Lung microvascular endothelial cell (primary cell): ENCODE measurements around the gene PSMB4. TPM values are rescaled to one million over a fixed set of nuclear protein-coding genes. Genes with fewer than 3 reads are reported as not detected.
"Not testable (repeated sequence)": the region's sequence is repeated elsewhere in the genome, so short reads cannot be mapped to it uniquely, and the experiment has no call there.

ENCODE experiments used
- DNase-seq, 2 donors: peaks; one replicate each; pipeline versions ENCODE4 v3.0.0 to v3.0.0-alpha.2; 2010; ENCODE audit warnings: low read depth in 2 of 2
- total RNA-seq: library from RNA; depleted of rRNA; stranded (reverse); fragments of >200 nt; gene quantifications from 2 replicates; pipeline ENCODE4 v1.2.1, GENCODE V29; 2014

Gene PSMB4
- total RNA-seq, 1 donor from 2014 or later: 360 TPM

DNA sequence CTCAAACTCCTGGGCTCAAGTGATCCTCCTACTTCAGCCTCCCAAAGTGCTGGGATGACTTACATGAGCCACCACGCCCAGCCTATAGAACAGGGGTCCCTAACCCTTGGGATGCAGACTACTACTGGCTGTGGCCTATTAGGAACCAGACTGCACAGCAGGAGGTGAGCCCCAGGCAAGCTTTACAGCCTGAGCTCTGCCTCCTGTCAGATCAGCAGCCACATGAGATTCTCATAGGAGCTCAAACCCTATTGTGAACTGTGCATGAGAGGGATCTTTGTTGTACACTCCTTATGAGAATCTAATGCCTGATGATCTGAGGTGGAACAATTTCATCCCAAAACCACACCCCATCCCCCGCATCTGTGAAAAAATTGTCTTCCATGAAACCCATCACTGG is 13.4 kb upstream of the PSMB4 start:
- DNase-seq: no peak

DNA sequence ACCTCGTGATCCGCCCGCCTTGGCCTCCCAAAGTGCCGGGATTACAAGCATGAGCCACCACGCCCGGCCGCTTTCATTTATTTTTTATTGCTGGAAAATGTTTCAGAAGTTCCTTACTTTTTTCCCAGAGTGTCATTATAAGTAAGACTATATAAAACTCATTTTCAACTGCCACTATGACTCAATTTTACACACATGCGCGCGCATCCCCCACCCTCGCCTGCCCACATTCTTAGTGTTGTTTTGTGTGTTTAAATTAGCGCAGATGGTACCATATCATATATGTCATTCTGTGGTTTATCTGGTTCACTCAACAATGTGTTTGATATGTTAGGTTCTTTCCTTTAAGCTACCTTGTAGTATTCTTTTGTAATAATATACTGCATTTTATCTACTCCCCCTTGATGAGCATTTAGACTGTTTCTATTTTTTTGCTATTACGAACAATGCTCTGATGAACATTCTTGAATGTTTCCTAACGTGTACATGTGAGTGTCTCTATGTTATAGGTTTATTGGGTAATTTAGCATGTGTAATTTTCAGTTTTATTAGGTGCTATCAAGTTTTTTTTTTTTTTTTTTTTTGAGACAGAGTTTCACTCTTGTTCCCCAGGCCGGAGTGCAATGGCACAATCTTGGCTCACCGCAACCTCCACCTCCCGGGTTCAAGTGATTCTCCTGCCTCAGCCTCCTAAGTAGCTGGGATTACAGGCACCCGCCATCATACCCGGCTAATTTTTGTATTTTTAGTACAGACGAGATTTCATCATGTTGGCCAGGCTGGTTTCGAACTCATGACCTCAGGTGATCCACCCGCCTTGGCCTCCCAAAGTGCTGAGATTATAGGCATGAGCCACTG is 8.9 kb upstream of the PSMB4 start:
- not testable (repeated sequence) for DNase-seq

DNA sequence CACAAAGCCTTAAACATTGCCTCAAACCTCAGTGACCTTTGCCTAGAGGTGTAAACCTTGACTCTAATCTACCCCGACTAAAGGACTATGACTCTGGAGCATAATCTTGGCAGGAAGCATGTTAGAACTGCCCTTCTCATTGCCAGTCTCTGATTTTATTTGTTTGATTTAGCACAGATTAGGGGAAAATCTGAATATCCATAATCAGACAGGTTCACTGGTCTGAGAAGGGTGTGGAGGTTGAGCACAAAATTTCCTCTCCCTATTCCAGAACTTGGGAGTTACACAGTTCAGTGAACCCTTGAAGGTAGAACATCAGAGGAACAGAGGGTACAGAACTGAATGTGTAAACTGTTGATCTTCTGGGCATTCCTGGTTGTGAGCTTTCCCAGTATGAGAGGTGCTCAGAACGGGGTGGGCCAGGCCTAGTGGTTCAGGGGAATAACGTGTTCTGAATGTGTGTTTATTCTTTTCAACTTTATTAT is 8.3 kb upstream of the PSMB4 start:
- no peak for DNase-seq

DNA sequence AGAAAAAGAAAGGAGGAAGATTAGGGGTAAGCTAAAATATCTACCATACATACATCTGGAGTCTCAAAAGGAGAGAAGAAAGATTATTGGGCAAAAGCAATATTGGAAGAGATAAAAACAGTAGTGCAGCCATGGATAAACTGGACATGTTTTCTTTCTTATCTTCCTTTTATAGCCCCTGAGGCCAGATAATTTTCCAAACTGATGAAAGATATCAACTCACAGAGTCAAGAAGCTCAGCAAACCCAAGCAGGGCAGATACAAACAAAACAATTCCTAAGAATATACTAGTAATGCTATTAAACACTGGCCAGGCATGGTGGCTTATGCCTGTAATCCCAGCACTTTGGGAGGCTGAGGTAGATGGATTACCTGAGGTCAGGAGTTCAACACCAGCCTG is 5.8 kb upstream of the PSMB4 start:
- DNase-seq: no peak

GRCh38 chr1:151396265-151396664 is 3.1 kb upstream of the PSMB4 start:
- not testable (repeated sequence) for DNase-seq

DNA sequence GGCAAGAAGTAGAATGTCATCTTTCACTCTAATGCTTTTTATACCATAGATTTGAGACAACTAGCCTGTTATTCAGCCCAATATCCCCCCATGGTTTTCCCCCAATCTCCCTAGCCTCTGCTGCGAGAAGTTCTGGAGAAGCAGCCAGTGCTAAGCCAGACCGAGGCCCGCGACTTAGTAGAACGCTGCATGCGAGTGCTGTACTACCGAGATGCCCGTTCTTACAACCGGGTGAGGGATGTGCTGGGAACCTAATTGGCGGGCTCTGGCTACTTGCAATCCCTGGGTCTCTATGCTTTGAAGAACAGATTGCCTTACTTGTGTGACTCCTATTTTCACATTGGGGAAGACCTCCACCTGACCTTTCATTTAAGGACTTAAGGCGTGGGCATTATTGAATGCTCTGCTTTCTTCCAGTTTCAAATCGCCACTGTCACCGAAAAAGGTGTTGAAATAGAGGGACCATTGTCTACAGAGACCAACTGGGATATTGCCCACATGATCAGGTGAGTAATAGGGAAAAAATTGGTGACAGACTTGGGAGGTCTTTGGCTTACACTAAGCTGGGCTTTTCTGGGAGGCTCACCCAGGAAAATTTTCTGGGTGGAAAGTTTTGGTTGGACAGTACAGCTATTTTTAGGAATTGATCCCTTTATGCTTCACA is 1.9 kb downstream of the PSMB4 start:
- no peak for DNase-seq

GRCh38 chr1:151401860-151402259 is 2.5 kb downstream of the PSMB4 start:
- no peak for DNase-seq

DNA sequence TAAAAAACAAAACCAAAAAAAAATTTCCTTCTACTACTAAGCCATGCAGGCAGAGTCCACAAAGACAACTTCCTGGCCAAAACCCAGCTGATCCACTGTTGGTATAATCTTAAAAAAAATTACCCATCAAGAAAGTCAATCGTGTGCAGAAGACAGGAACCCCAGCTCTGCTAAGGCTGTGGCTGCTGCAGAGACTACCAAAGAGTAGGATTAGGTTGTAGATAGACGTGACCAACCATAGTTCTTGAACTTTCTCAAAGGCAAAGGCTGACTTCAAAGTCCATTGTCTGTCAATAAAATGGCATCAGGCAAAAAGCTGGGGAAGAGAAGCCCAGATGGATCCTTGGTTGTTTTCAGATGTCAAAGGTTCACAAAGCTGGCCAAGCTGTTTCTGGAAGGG is 3.4 kb downstream of the PSMB4 start:
- DNase-seq: no peak

- no peak for DNase-seq
Measured at GRCh38 chr1:151403612-151404011, 4.2 kb downstream of the PSMB4 start.

DNA sequence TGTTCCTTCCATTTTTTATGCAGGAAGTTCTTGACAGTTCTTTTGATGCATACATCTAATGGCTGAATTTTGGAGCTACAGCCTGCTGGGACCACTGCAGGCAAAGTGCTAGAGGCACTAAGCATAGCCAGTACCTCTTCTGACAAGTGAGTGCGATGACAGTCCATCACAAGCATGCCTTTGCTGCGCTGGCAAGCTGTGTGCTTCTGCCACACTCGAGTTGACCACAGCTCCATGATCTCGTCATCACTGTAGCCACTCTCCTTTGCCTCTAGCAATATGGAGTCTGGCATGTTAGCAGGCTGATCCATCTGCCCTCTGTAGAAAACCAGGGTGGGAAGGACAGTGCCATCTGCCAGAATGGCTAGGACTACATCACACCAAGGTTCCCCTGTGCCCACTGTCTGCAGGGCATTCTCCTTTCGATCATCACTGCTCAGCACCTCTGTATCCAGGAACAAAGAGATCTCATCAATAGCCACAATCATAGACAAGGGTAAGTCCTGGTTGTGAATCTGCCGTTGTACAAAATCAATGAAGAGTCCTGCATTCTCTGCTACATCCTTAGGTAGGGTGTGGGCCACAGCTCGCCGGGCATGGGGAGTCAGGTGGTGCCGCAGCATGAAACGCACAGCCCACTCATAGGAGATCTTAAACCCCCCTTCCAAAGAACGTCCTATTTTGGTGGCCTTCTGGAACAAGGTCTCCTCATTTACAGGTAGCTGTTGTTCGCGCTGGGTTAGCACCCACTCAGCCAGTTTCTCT is 6.0 kb downstream of the PSMB4 start:
- no peak for DNase-seq

DNA sequence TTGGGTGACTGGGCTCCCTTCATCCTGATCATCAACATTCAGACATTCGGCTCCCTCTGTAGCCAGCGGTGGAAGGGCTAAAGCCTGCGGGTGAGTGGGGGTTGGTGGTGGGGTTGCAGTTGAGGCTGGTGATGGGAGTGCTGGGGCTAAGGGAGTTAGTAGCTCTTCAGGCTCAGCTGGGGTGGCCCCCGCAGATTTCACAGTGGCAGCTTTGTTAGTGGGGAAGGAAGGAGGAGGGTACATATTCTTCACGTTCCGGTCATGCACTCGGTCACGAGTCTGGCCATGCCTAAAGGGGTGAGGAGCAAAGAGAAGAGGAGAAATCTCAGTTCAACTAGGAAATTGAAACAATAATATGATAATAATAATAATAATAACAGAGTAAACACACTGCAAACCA is 6.8 kb downstream of the PSMB4 start:
- no peak for DNase-seq

- no peak for DNase-seq
Measured at GRCh38 chr1:151407304-151407703, 7.9 kb downstream of the PSMB4 start.

GRCh38 chr1:151408891-151409290 is 9.5 kb downstream of the PSMB4 start:
- DNase-seq: no peak

- DNase-seq: no peak
Measured at GRCh38 chr1:151411884-151412283, 12.5 kb downstream of the PSMB4 start.

GRCh38 chr1:151416231-151416630 is 16.9 kb downstream of the PSMB4 start:
- DNase-seq: no peak

DNA sequence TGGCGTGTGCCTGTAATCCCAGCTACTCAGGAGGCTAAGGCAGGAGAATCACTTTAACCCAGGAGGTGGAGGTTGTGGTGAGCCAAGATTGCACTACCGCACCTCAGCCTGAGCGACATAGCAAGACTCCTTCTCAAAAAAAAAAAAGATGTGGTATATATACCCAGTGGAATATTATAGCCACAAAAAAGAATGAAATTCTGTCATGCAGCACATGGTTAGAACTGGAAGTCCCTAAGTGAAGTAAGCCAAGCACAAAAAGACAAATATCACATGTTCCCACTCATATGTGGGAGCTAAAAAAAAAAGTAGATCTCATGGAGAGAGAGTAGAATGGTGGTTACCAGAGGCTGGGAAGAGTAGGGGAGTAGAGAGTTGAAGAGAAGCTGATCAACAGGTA is 18.7 kb downstream of the PSMB4 start:
- DNase-seq: no peak

DNA sequence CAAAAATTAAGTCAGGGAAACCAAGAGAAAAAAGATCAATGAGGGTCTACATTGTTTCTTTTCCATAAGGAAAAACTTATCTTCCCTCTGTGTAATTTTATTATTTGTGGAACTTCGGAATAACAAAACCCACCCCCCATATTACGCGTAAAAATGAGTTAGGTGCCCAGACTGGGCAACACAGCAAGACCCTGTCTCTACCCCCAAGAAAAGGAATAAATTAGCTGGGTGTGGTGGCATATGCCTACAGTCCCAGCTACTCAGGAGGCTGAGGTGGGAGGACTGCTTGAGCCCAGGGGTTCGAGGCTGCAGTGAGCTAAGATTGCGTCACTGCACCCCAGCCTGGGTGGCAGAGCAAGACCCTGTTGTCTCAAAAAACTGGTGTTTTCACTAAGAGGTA is 20.4 kb downstream of the PSMB4 start:
- DNase-seq: no peak

GRCh38 chr1:151425103-151425502 is 25.7 kb downstream of the PSMB4 start:
- no peak for DNase-seq

GRCh38 chr1:151428068-151428467 is 28.7 kb downstream of the PSMB4 start:
- no peak for DNase-seq

GRCh38 chr1:151433827-151434226 is 34.5 kb downstream of the PSMB4 start:
- not testable (repeated sequence) for DNase-seq

- DNase-seq: no peak
Measured at GRCh38 chr1:151435174-151435573, 35.8 kb downstream of the PSMB4 start.

DNA sequence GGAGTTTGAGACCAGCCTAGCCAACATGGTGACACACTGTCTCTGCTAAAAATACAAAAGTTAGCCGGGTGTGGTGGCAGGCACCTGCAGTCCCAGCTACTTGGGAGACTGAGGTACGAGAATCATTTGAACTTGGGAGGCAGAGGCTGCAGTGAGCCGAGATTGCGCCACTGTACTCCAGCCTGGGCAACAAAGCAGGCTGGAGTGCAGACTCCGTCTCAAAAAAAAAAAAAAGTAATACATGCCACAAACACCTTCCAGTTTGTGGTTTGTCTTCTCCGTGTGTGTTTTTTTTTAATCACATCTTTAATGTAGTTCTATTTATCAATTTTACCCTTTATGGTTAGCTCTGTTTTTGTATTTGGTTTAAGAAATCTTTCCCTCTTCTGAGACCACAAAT is 37.6 kb downstream of the PSMB4 start:
- no peak for DNase-seq
